SH-SY5Y (cell line): Measurements from ENCODE around the gene PRDM16.

Source experiments
- GATA2 ChIP-seq: IDR thresholded peaks from 2 replicates; pipeline ENCODE4 v1.6.1; 2011; ENCODE audit warnings: mild to moderate bottlenecking, low read depth, low read length
- GATA3 ChIP-seq: IDR thresholded peaks from 2 replicates; pipeline ENCODE4 v1.6.1; 2011; ENCODE audit warnings: low read depth, mild to moderate bottlenecking, low read length, moderate library complexity

DNA sequence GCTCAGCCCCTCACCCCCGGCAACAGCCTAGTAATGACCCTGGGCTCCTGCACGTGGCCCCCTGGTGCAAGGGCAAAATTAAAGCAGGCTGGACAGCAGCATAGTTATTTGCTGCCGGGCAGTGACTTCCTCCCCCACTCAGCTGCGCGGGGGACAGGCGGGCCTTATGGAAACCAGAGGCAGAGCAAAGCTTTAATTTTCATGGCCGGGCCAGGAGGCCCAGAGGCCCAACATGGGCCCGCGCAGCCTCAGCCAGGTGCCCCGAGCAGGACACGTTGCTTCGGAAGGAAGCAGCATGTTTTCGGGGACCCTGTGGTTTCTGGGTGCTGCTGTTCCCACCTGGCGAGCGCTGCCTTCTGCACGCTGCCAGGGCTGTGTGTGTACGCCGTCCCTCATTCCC lies 295.5 kb downstream of the PRDM16 start:
- TF ChIP-seq GATA2 (no peak), GATA3 (no peak)
